SW 1271 (cell line): ENCODE data around the gene MYL2.
"Not testable (repeated sequence)": the region's sequence is repeated elsewhere in the genome, so short reads cannot be mapped to it uniquely, and the experiment has no call there.

Experiments used
- DNase-seq, 2 experiments: peaks; one replicate each; lab custom pipeline; 2025; lab: John Stamatoyannopoulos, UW

Gene MYL2, protein sequence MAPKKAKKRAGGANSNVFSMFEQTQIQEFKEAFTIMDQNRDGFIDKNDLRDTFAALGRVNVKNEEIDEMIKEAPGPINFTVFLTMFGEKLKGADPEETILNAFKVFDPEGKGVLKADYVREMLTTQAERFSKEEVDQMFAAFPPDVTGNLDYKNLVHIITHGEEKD

DNA sequence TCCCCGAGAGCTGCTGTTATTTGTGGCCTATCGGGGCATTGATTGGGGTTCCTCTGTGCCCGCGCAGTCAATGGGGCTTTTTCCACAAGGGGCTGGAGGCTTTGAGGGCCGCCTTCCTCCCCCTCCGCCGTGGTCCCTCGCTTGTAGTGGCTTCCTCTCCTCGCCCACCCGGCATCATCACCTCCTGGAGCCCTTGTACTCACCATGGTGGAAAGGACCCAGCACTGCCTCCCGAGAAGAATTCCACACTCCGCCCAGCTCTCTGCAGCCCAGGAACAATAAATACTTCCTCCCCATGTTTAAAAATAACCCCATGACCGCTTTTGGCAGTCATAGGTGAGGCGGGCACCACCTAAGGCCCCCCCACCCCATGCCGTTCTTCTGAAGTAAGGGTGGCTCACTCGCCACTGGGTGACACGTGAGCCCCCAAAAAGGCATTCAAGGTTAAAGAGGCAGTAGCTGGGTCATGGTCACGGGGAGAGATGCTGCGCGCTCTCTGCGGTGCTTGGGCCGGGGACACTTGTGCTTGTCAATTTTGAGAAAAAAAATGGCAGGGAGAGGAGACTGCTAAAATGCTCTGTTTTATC is at the start of gene MYL2:
TSS of gene MYL2 (minus strand) at position 256 of the 587 bp plus-strand sequence. CDS start at position 206, 50 bp downstream.
- DNase-seq, result no peak

DNA sequence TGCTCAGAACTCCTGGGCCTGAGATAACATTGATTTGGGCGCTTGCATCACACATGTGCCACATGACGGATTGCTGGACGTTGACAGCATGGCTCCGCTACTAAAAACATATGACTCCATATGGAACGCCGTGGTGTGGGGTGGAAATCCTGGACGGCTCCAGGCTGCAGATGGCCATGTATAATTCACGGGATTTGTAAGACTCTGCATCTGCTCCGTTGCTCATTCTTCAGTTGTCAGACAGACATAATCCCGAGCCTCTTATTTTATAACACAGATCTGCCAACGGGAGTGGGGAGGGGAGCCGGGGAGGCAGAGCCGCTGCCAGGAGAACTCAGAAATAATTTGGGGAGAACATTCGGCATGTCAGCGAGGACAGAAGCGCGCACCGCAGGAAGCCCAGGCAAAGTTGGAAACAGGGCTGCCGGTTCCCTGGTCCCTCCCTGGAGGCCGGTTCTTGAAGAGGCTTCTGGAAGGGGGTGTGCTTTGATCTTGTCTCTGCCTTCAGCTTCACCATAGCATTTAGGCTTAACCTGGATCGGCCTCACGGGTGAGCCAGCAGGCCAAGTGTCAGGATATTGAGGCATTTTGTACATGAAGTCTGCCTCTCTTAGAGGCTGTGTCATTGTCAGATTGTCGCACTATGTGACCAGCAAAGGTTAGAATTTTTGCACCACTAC is 45.8 kb upstream of the MYL2 start:
- no peak for DNase-seq

DNA sequence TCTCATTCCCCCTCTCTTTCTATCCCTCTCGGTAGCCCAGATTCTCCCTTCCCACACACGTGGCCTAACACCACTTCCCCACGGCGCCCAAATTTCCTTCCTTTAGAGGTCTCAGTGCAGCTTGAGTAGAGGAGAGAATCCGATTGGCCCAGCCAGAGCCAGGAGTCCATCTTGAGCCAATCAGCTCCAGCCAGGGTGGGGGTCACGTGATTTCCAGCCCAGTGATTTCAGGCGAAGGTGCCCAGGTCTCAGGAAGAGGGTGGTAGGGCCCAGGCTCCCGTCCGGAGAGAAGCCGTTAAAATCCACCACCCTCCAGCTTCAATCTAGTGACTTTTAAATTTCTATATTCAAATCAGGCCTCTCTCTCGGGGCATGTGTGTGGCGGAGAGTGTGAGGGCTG is 45.2 kb upstream of the MYL2 start:
- DNase-seq, result no peak

DNA sequence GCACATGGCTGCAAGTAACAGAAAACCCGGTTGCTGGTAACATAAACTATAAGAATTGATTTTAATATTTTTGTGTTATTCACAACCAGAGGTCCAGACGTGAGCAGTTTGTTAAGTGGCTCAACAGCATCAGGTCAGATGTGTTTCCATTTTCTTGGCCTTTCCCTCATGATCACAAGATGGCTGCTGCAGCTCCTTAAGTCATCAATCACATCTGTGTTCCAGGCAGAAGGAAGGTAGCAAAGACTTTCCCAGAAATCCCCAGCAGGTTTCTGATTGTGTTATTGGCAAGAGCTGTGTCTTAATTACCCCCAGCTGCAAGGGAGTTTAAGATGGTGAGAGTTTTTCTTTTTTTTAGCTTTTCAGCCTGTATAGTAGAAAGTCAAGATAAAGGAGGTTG is 40.4 kb upstream of the MYL2 start:
- DNase-seq, result no peak

DNA sequence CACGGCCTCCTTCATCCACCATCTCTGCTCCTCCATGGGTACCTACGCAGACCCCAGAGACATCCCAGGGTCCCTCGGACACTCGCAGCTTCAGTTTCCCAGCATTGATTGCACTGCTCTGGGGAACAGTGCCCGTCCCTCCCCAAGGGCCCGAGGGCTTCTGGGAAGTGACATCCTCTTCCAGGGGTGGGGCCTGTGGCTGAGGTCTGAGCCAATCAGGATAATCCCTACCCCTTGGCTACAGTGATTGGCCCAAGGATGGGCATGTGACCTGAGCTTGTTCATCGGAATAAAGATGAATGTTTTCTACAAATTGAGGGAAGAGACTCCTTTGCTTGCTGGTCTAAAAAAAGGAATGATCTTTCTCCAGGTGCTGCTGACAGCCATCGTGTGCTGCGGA is 37.3 kb upstream of the MYL2 start:
- DNase-seq, result no peak

DNA sequence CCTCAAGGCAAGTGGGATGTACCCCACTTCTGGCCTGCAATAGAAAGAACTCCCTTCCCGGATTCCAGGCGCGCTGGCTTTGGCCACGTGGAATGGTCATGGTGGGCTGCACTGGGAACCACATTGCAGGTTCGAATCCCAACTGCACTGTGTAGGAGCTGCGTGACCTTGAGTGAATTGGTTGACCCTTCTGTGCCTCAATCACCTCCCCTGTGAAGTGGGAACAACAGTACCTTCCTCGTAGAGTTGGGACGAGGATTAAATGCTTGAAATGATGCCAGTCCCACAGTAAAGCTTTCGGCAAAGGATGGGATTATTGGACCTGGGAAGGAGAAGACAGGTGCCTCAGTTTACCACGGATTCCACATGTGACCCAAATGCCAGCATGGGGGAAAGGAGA is 36.8 kb upstream of the MYL2 start:
- DNase-seq, result no peak

DNA sequence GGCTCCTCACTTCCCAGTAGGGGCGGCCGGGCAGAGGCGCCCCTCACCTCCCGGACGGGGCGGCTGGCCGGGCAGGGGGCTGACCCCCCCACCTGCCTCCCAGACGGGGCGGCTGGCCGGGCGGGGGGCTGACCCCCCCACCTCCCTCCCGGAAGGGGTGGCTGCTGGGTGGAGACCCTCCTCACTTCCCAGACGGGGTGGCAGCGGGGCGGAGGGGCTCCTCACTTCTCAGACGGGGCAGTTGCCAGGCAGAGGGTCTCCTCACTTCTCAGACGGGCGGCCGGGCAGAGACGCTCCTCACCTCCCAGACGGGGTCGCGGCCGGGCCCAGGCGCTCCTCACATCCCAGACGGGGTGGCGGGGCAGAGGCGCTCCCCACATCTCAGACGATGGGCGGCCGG is 30.5 kb upstream of the MYL2 start:
- not testable (repeated sequence) for DNase-seq

DNA sequence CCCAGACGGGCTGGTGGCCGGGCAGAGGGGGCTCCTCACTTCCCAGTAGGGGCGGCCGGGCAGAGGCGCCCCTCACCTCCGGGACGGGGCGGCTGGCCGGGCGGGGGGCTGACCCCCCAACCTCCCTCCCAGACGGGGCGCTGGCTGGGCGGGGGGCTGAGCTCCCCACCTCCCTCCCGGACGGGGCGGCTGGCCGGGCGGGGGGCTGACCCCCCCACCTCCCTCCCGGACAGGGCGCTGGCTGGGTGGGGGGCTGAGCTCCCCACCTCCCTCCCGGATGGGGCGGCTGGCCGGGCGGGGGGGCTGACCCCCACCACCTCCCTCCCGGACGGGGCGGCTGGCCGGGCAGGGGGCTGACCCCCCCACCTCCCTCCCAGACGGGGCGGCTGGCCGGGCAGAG is 30.1 kb upstream of the MYL2 start:
- not testable (repeated sequence) for DNase-seq

DNA sequence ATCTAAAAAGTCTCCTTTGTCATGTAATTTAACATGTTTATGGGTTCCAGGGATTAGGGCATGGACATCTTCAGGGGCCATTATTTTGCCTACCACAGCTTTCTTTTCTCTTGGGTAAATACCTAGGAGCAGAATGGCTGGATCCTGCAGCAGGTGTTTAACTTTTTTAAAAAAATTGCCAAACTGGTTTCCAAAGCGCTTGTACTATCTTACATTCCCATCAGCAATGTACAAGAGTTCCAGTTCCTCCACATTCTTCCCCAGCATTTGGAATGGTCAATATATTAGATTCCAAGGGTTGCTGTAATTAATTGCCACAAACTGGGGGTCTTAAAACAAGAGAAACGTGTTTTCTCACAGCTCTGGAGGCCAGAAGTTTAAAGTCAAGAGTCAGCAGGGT is 27.7 kb upstream of the MYL2 start:
- DNase-seq, result no peak

DNA sequence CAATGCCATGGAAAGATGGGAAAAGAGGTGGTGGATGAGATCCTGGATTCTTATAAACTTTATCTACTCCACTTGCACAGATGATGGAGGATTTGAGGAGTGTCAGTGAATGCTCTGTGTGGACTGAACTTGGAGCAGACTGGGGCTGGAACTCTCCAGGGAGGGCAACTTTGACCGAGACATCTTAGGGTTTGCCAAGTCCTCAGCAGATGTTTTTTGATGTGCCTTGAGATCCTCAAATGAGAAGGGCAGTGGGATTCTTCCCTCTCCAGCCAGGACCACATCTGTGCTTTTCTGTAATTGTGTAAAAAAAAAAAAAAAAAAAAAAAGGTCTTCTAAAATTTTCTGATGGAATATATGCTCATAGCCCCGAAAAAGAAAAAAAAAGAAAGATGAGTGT is 23.0 kb upstream of the MYL2 start:
- DNase-seq, result no peak

DNA sequence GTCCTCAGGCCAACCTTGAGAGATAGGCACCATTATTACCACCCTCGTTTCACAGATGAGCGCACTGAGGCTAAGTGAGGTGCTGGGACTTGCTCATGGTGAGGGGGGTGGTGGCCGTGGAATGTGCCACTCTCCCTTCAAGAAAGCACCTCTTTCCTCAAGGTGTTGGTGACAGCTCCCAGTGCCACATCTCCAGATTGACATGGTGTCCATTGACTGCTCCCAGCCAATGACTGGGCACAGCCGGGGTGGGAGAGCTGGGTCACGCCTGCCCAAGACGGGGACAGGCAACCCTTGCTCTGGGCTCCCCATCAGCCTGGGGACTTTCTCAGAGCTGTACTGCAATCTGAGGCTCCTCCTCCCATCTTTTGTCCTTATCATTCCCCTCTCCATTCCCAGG is 21.0 kb upstream of the MYL2 start:
- no peak for DNase-seq

DNA sequence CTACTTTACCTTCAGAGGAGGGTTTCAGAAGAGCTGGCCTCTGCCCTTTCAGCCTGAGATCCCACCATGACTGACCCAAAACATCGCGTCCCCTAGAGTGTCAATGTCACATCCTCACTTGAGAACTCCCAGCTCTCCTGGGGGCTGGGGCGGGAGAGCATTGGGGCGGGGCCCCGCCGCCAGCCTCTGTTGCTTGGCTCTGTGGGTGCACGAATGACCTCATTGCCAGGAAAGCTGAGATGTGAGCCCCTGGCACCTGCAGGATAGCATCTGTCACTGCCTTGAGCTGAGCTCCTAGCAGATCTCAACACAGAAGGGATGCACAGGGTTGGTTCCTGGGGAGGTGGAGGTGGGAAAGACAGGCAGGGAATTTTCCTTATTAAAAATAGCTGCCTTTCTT is 20.6 kb upstream of the MYL2 start:
- DNase-seq, result no peak

DNA sequence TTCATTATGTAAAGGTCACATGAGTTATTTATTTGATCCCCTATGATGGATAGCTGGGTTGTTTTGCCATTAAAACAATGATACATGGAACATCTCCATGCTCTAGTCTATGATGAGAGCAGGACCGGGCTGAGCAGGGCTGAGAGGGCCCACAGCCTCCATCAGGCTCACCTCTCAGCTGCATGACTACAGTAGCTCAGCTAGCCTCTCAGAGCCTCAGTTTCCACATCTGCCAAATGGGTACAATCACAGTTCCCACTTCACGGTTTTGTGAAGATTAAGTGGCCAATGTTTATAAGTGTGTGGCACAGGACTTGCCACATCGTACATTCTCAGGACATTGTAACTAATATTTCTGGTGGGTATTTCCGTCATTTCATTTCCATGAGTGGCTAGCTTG is 19.9 kb upstream of the MYL2 start:
- DNase-seq, result no peak

DNA sequence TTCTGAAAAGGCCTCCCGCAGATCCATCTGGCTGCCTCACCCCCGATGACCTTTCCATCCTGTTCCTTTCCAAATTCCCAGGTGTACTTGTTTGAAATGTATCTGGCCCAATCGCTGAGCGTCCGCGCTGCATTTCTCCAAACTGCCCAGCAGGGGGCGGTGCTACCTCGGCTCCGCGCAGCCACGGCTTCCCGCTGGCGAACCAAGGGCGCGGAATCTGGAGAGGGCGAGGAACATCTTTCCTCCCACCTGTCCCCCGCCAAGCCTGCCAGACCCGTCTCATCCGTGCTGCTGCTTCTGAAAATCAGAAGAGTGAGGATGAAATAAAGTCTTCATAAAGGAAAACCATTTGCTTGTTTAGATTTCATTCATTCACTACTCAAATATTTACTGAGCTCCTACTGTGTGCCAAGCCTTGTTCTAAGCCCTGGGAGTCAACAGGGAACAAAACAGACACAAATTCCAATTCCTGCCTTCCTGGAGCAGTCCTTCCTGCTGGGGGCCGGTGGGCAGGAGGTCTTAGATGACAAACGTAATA is 16.8 kb upstream of the MYL2 start:
- peak in 1 of 2 experiments; percentile 54 for DNase-seq

DNA sequence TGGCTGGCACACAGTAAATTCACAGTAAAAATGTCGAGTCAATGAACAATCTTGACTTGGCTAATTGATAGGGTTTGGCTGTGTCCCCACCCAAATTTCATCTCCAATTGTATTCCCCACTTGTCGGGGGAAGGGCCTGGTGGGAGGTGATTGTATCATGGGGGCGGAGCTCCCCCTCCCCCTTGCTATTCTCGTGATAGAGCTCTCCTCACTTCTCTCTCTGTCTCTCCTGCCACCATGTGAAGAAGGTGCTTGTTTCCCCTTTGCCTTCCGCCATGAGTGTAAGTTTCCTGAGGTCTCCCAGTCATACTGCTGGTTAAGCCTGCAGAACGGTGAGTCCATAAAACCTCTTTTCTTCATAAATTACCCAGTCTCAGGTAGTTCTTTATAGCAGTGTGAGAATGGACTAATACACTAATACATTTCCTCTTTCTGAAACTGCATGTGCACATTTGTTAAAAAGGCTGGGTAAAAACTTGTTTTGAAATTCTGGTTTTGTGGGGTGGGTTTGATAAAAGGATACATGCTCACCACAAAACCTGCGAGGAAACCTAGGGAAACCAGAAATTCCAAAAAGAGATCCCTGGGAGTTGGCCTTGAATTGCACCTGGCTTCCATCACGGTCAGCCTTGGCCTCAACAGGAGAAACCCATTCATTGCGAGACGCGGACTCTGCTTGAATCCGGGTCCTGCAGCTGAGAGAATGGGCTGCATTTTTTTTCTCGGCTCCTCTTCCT is 16.2 kb upstream of the MYL2 start:
- DNase-seq, result no peak

DNA sequence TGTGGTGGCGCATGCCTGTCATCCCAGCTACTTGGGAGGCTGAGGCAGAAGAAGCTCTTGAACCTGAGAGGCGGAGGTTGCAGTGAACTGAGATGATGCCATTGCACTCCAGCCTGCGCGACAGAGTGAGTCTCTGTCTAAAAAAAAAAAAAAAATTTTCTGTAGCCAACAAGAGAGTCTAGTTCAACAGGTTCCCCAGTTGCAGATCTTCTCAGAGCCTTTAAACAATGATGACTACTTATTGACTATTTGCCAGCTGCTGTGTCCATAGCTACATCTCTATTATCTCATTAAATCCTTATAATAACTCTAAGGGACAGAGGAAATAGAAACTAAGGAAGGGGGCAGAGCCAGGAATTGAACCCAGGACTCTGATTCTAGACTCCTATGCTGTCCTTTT is 15.2 kb upstream of the MYL2 start:
- DNase-seq, result no peak

DNA sequence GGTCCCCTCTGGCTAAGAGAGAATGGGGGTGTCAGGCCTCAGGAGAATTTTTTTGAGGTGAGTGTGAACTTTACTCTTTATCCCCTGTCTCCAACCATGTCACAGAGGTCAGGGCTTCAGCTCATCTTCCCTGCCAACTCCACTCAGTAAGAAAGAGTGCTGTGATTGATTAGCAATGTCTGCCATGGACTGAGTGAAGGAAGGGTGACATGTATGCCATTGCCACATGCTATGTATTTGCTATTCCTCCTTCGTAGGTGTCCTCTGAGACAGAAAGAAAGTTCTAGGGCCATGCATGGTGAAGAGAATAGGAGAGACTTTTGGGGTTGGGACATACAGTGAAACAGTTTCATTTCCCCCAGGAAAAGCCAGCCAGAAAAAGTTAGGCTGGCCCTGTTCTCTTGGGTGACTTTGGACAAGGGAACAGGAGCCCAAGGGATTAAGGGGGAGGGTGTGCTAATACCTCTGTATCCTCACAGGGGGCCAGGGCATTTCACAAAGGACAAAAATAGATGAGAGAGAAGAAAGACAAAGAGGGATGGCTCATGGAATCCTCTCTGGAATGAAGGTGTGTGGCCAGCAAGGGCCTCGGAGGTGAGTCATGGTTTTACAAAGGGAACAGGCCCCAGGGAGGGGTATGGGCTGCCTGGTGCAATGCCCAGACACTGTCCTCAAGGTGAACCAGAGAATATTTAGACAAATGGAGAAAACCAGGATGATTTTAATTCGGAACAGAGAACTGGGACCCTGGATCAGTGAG is 13.9 kb upstream of the MYL2 start:
- DNase-seq, result no peak

DNA sequence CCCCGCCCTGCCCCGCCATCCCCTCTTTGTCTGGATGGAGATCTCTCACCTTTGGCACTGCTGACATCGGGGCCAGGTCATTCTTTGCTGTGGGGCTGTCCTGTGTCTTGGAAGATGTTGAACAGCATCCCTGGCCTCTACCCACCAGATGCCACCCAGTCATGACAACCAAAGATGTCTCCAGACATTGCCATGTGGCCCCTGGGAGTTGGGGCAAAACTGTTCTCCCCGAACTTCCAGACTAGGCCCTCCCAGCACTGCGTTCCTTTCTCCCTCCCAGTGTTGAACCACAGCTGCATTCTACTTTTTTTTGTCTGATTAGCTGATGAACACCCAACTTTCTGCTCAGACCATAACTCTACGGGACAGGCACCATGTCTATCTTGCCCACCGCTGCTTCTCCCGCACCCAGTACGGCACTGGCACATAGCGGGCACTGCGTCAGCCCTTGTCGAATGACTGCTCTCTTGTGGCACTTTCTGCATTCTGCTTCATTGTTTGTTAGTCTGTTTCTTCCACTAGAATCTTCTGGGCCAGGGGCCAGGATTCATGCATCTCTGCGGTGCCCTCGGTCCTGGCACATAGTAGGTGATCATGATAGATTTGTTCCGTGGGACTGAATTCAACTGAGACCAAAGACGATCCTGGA is 13.1 kb upstream of the MYL2 start:
- no peak for DNase-seq

DNA sequence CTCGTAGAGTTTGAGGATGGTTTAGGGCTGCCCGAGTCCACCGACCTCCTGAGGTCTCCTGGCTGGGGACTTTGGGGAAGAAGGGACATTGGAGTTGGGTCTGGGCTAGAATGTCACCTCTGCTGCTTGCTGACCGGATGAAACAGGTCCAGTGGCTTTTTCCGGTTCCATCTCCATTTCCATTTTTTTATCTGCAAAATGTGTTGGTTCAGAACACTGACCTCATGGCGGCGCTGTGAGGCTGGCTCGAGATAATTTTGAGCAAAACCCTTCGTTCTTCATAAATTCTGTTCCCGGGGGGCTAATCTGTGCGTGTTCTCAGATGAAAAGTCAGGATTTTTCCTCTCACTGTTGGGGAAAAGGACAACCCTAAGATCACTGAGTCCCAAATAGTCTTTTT is 11.7 kb upstream of the MYL2 start:
- no peak for DNase-seq

DNA sequence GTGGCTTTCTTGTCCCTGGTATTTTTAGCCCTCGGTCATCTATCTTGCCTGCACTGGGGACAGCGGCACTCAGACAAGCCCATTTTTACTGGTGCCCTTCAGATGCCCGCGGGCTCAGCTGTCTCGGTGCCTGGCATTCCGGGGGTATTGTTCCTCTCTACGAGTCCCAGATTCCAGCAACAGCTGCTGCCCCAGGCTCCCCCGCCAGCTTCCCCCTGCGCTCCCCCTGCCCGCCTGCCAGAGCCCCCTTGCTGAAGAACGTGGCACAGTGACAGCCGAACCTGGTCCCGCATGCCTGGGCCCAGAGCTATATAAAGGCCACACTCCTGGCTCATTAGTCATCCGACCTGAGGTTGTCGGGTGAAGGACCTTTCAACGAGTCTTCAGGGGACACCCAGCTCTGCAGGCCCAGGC is 10.9 kb upstream of the MYL2 start:
- no peak for DNase-seq
